Stimulated activated CD4-positive, alpha-beta T cell treated with anti-CD3 and anti-CD28 coated beads, Interleukin-12 subunit alpha, Interleukin-12 subunit beta, amount 100 ng/mL, for 48 hours (primary cell): ENCODE results near the gene UBE2H.

ENCODE experiments used
- DNase-seq, 3 donors: peaks; one replicate each; pipeline ENCODE4 v3.0.0-alpha.2; 2020; ENCODE audit warnings: low read depth in 2 of 3, low spot score in 1 of 3

UBE2H gene

DNA sequence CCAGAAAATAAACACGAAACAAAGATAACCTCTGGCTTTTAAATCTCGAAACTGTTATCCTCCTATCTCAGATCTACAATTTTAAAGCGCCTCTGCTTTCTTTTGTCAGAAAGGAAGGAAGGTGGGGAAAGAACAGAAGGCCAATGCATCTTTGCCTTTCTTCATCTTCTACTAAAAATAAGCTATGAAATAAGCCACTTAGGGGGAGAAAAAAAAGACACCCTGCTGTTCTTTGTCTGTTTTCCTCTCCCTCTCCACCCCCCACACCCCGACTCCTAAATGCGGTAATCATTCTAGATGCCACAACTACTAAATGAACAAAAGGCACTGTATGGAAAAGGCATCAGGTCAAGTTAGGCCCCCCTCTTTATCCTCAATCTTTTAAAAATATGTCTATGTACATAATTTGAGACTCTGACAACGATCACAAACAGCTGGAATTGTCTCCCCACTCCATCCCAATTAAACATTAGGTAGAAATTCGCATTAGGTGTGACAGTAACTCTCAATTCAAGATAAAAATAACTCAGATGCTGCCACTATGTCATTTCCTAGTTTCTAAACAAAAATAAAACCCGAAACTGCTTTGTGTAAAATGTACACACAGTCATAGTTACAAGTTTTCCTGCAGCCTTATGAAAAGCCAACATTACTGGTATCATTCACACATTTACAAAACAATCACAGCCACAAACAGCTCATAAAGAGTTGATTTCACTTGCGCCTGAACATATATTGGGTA, 2.4 kb downstream of the UBE2H start:
- no peak for DNase-seq

- DNase-seq: peak in 1 of 3 donors; percentile 9
Observed at GRCh38 chr7:129949292-129950133, 3.2 kb downstream of the UBE2H start.

GRCh38 chr7:129948877-129949291, 3.9 kb downstream of the UBE2H start:
- DNase-seq: peak; percentile 58 to 68 (median 68)

DNA sequence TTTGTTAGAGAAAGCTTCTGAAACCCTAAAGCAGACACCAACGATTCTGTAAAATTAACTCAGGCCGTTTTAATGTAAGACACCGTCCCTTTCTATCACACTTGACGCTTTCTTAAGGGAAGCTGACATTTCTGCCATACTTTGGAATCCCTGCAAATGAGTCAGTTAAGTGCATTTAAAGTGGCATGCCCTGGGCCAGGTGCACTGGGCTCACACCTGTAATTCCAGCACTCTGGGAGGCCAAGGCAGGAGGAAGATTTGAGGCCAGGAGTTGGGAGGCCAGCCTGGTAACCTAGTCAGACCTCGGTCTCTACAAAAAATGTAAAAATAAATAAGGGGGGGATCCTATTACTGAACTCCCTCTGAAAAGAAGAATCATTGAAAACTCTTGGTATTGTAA, 4.4 kb downstream of the UBE2H start:
- no peak for DNase-seq

GRCh38 chr7:129947701-129948100, 5.1 kb downstream of the UBE2H start:
- no peak for DNase-seq

GRCh38 chr7:129947049-129947448, 5.7 kb downstream of the UBE2H start:
- DNase-seq: no peak

- DNase-seq: no peak
Observed at GRCh38 chr7:129946282-129946681, 6.5 kb downstream of the UBE2H start.

DNA sequence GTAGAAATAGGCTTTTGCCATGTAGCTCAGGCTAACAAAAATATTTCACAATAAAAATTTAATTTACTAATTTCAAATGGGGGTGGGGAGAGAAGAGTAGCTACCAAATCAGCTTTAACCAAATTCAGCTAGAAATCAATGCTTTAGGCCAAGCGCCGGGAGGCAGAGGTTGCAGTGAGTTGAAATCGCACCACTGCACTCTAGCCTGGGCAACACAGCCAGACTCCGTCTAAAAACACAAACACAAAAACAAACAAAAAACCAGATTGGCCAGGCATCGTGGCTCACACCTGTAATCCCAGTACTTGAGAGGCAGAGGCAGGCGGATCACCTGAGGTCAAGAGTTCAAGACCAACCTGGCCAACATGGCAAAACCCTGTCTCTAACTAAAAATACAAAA, 9.4 kb downstream of the UBE2H start:
- no peak for DNase-seq

GRCh38 chr7:129940329-129940728, 12.4 kb downstream of the UBE2H start:
- DNase-seq: no peak

- DNase-seq: no peak
Observed at GRCh38 chr7:129939881-129940280, 12.9 kb downstream of the UBE2H start.

DNA sequence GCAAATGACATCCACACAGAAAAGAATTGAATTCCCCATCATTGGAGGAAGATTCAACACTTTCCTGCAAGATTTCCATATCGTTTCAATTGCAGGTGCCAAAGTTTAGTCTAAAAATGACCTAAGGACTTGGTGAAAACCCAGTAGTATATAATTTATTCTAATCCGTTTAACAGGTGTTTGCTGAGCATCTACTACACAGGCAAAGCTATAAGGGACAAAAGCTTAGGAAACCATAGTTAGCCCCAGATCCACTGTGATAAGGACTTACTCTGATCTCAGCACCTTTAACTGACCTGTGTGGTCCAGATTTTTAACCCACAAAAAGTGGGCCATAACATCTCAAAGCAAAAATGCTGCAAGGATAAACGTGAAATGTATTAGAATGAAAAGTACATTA, 19.1 kb downstream of the UBE2H start:
- DNase-seq: no peak

DNA sequence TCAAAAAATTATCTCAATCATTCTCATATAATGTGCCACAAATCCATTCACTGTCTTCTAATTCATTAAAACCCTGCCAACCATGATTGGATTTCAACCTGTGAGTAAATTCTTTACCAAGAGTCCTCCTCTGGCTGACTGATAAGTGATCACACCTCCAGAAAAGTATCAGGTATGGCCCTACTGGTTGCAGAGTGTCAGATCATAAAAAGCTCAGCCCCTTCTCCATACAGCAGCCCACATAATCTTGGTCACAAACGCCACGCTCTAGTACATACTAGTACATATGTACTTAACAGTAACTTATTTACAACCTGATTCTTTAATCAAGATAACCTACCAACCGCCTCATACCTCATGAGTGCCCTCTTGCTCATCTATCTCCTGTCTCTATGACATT, 26.1 kb downstream of the UBE2H start:
- no peak for DNase-seq

- no peak for DNase-seq
Observed at GRCh38 chr7:129925416-129926002, 27.3 kb downstream of the UBE2H start.

DNA sequence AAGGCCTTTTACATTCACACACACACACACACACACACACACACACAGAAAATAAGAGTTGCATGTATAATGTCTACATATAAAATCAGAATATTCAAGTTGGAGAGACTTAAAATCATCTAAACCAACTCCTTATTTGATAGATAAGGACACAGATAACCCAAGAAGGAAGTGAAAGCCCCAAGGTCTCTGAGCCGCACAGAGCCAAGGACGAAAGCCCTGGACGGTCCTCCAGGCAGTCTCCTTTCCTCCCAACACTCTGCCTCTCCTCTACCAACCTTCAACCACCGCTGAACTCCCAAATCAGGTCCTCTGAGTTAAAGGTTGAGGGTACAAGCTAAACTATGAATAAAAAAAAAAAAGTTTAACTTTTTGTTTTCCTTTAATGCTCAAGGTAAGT, 28.2 kb downstream of the UBE2H start:
- no peak for DNase-seq

DNA sequence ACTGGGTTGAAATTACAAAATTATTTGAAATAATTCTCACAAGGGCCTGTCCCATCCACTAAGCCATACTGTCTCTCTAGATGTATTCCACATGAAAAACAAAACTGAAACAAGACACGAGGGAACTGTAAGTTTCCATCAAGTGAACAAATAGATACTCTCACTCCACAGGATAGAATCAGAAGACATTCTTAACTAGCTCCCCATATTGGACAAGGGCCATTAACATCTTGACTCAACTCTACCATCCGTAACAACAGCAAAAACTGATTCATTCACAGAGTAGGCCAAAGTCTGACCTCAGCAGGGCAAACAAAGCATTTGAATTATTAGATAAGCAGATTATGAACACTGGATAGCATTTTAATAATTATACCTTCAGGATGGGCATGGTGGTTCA, 29.1 kb downstream of the UBE2H start:
- no peak for DNase-seq

DNA sequence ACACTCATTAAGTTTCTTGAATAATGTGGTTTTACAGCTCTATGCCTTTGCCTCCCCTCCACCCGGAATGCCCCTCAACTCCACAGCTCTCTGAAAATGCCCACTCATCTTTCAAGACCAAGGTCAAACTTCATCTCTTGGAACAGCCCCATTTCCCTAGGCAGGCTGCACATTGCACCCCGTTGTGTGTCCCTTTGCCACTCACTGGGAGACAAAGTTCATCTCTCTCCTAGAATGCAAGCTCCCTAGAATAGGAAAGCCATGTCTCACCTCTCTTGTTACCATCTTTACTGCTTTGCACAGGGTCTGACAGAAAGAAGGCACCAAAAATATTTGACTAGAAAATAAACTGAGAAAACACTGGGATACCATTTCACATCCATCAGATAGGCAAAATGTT, 33.3 kb downstream of the UBE2H start:
- no peak for DNase-seq

- DNase-seq: no peak
Observed at GRCh38 chr7:129918922-129919321, 33.8 kb downstream of the UBE2H start.

- no peak for DNase-seq
Observed at GRCh38 chr7:129917934-129918333, 34.8 kb downstream of the UBE2H start.

DNA sequence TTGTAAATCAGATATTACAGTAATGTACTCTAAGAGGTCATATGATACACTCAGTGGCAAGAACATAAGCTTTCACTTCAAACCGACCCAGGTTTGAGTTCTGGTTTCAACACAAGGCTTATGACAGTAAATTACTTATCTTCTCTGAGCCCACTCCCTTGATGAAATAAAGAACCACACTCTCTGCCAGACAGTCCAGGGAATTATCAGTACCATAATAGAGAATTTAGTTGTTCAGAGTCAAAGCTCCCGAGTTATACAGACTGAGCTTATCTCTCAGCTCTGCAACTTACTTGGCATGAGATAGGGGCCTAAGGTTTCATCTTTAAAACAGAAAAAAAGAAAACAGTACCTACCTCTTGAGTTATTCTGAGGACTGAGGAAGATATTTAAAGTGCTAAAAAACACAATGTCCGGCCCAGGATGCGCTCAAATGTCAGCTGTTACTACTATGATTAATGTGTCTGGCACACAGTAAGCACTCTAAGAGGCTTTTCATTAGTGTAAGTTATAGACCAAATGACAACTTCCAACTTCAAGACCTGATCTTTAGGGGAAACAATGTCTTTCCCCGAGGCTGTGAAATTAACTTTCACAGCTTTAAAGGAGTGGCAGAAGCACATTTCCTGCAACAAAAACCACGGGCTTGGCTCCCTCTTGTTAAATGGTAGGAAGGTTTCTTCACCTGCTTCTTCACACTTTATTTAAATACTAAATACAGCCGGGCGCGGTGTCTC, 38.1 kb downstream of the UBE2H start:
- DNase-seq: no peak

DNA sequence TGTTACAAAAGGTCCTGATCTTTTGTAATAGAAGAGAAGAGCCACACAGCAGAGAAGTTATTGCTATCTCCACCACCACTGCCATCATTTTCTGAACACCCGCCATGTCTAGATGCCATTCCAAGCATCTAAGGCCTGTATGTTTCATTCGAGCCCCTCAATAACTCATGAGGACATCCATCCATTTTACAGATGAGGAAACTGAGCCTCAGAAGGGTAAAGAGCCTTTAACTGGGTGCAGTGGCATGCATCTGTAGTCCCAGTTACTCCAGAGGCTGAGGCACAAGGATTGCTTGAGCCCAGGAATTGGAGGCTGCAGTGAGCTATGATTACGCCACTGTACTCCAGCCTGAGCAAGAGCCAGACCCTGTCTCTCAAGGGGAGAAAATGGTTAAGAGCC, 39.3 kb downstream of the UBE2H start:
- DNase-seq: no peak

DNA sequence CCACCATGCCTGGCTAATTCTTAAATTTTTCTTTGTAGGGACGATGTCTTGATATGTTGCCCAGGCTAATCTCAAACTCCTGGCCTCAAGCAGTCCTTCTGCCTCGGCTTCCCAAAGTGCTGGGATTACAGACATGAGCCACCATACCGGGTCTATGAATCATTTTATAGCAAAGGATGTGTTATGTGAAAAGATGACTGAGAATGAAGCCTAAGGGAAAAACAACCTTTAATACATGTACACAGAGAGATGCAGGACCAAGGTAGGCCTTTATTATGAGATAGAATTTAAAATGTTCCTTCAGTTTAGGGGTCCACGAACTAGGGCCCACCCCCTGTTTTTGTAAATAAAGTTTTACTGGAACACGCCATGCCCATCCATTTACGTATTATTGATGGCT, 41.0 kb downstream of the UBE2H start:
- DNase-seq: no peak
